ENCODE data around the gene LSM10. TPM values are rescaled to one million over a fixed set of nuclear protein-coding genes. Genes with fewer than 3 reads are reported as not detected.

Gene LSM10
- total RNA-seq, 4 donors from 2014 or later = 19.1 to 52.7 (median 49.0) TPM

DNA sequence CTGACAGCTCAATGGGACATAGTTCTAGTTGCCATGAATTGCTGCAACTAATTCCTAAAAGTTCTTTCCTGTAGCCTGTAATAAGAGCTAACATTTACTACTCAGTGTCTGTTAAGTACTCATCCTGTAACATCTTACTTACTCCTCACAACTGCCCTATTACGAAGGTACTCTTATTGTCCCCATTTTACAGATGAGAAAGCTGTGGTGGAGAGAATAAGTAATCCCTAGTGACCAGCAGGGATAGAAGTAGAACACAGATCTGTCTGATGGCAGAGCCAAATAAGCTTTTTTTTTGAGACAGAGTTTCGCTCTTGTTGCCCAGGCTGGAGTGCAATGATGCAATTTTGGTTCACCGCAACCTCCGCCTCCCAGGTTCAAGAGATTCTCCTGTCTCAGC lies 15.0 kb downstream of the LSM10 start:
- no peak for TF ChIP-seq CTCF (IDR thresholded peaks at IDR 0.05)
- no peak for TF ChIP-seq POLR2A (IDR thresholded peaks at IDR 0.05)
- Histone ChIP-seq H3K27ac (no peak overlapping the region), H3K4me3 (replicated peaks in 1 of 3) (no peak overlapping the region), H3K9me3 (no peaks in the 10 kb centered on the region), H3K4me1 (peaks cover 31 to 59% of the 10 kb centered on the region in 2 donors), H3K36me3 (no peaks in the 10 kb centered on the region), H3K27me3 (no peaks in the 10 kb centered on the region)
- intact Hi-C loops (cut with DNase I) = no loop called here
- DNase-seq = no peak
- WGBS, 2 donors = 96 to 100% methylated on average over 4 of the region's 4 CpGs

DNA sequence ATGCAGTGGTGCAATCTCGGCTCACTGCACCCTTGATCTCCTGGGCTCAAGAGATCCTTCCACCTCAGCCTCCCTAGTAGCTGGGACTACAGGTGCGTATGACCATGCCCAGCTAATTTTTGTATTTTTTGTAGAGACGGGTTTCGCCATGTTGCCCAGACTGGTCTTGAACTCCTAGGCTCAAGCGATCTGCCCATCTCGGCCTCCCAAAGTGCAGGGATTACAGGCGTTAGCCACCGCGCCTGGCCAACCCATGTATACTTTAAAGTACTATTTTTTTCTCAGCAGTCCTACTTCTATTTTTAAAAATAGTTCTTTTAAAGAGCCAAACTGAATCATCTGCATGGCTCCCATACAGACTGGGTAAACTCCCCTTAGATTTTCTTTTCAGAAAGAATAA lies 15.5 kb downstream of the LSM10 start:
- Histone ChIP-seq H3K4me3 (replicated peaks in 1 of 3) (no peak overlapping the region), H3K4me1 (peaks cover 29 to 55% of the 10 kb centered on the region in 2 donors), H3K27me3 (no peaks in the 10 kb centered on the region), H3K36me3 (no peaks in the 10 kb centered on the region), H3K27ac (no peak overlapping the region), H3K9me3 (no peaks in the 10 kb centered on the region)
- intact Hi-C loops (cut with DNase I) = no loop called here
- no peak for TF ChIP-seq CTCF (IDR thresholded peaks at IDR 0.05)
- no peak for TF ChIP-seq POLR2A (IDR thresholded peaks at IDR 0.05)
- no peak for DNase-seq
- 90 to 95% methylated on average over 9 of the region's 9 CpGs for WGBS, 2 donors

DNA sequence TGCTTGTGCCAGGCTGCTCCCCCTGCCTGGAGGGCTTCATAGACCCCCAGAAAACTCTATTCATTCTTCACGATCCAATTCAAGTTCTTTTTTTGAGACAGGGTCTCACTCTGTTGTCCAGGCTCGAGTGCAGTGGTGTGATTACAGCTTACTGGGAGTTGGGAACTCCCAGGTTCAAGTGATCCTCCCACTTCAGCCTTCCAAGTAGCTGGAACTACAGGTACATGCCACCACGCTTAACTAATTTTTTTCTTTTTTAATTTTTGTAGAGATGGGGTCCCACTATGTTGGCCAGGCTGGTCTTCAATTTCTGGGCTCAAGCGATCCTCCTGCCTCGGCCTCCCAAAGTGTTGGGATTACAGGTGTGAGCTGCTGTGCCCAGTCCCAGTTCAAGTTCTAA lies 16.3 kb downstream of the LSM10 start:
- no peaks in the 10 kb centered on the region for H3K9me3 ChIP-seq
- DNase-seq = no peak
- H3K36me3 ChIP-seq = no peaks in the 10 kb centered on the region
- no peak overlapping the region for H3K4me3 ChIP-seq (replicated peaks in 1 of 3)
- peaks cover 22 to 48% of the 10 kb centered on the region in 2 donors for H3K4me1 ChIP-seq
- H3K27me3 ChIP-seq = no peaks in the 10 kb centered on the region
- TF ChIP-seq CTCF (IDR thresholded peaks at IDR 0.05) = no peak
- no peak for TF ChIP-seq POLR2A (IDR thresholded peaks at IDR 0.05)
- intact Hi-C loops (cut with DNase I) = no loop called here
- 91 to 94% methylated on average over 5 of the region's 5 CpGs for WGBS, 2 donors
- H3K27ac ChIP-seq = peak overlapping the region in 1 of 3 donors; percentile 49

DNA sequence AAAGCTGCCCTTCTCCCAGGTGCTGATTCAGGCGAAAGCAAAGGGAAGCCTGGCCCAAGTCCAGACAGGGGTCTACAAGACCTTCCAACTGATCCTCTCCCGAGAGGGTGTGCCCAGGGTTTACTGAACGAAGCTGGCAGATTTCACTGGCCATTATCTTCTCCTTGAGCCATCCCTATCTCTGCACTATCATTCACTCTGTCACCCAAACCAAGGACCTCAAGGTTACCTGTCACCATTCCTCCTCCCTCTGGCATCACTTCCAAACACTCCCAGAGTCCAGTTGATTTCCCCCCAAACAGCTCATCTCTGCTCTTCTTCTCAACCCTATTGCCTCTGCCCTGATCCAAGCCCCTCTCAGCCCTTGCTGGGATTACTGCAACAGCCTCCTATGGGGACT lies 16.9 kb downstream of the LSM10 start:
- peak overlapping the region; percentile 49 to 66 (median 61) for H3K27ac ChIP-seq
- no peaks in the 10 kb centered on the region for H3K27me3 ChIP-seq
- DNase-seq = no peak
- WGBS, 2 donors = 93 to 94% methylated on average over 3 of the region's 3 CpGs
- peaks cover 22 to 48% of the 10 kb centered on the region in 2 donors for H3K4me1 ChIP-seq
- H3K4me3 ChIP-seq (replicated peaks in 1 of 3) = no peak overlapping the region
- intact Hi-C loops (cut with DNase I) = no loop called here
- H3K9me3 ChIP-seq = no peaks in the 10 kb centered on the region
- no peak for TF ChIP-seq CTCF (IDR thresholded peaks at IDR 0.05)
- no peak for TF ChIP-seq POLR2A (IDR thresholded peaks at IDR 0.05)
- H3K36me3 ChIP-seq = no peaks in the 10 kb centered on the region

DNA sequence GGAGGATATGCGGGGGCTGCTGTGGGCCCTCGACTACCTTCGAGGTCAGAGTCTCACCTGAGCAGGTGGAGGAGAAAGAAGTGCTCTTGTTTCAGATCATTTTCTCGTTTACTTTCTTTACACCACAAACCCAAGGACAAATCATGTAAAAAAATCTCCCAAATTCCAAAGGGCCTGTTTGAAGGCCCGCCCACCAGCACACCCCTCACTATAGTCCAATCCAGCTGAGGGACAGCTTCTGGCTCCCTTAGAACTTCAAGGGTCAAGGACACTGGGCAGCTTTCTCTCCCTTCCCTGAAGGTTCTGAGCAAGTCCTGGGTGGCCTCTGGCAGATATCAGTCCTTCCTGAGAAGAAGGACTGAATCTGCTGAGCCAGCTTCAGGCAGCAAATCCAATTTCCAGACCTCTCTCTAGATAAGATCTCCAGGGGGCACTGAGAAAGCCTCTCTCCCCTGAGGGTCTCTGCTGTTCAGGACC lies 17.5 kb downstream of the LSM10 start:
- Histone ChIP-seq H3K27ac (peak overlapping the region; percentile 49 to 66 (median 61)), H3K4me1 (peaks cover 25 to 54% of the 10 kb centered on the region in 2 donors), H3K9me3 (no peaks in the 10 kb centered on the region), H3K4me3 (replicated peaks in 1 of 3) (no peak overlapping the region), H3K27me3 (no peaks in the 10 kb centered on the region), H3K36me3 (no peaks in the 10 kb centered on the region)
- WGBS, 2 donors = 62 to 72% methylated on average over 5 of the region's 5 CpGs
- TF ChIP-seq CTCF (IDR thresholded peaks at IDR 0.05) (no peak), POLR2A (IDR thresholded peaks at IDR 0.05) (no peak)
- DNase-seq = peak; percentile 45 to 46
- intact Hi-C loops (cut with DNase I) = no loop called here
